HG03159 (cell line): ENCODE measurements around the gene RRP9.
"Not testable (repeated sequence)": the region's sequence is repeated elsewhere in the genome, so short reads cannot be mapped to it uniquely, and the experiment has no call there.

Source experiments
- ATAC-seq: cut with Tn5 transposase; IDR thresholded peaks from one replicate; pipeline ENCODE4 v1.9.1; 2021; ENCODE audit warnings: mild to moderate bottlenecking, moderate library complexity; ENCODE audit not compliant: unreplicated experiment

The RRP9 gene

GRCh38 chr3:51942603-51943450 lies 1.1 kb upstream of the RRP9 start:
- no peak for ATAC-seq

GRCh38 chr3:51941463-51941797 lies 274 bp downstream of the RRP9 start:
- ATAC-seq: no peak

GRCh38 chr3:51940648-51941462 lies 849 bp downstream of the RRP9 start:
- no peak for ATAC-seq

- ATAC-seq: no peak
These were observed 2.8 kb downstream of the RRP9 start for GRCh38 chr3:51938780-51939425.

GRCh38 chr3:51937611-51938450 lies 3.9 kb downstream of the RRP9 start:
- ATAC-seq: no peak

DNA sequence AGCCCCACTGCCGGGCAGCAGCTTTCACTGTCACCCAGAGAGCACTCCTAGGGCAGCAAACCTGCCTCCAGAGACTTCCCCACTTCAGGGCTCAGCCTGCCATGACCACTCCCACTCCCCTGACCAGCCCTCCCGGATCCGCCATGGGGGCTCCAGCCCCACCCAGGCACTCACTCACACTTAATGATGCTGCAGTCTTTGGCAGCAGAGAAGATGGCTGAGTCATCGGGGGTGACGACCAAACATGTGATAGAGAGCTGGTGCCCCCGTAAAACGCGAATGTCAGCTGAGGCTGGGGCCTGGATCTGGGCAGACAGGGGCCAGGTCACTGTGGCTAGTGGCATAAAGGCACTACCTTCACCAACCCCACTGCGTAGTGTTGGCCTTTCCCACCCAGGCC lies 4.7 kb downstream of the RRP9 start:
- ATAC-seq: no peak

- ATAC-seq: no peak
These were observed 5.6 kb downstream of the RRP9 start for GRCh38 chr3:51935886-51936755.

GRCh38 chr3:51934991-51935885 lies 6.5 kb downstream of the RRP9 start:
- ATAC-seq: no peak

GRCh38 chr3:51934139-51934850 lies 7.4 kb downstream of the RRP9 start:
- ATAC-seq: no peak

GRCh38 chr3:51933471-51934138 lies 8.1 kb downstream of the RRP9 start:
- ATAC-seq: no peak

DNA sequence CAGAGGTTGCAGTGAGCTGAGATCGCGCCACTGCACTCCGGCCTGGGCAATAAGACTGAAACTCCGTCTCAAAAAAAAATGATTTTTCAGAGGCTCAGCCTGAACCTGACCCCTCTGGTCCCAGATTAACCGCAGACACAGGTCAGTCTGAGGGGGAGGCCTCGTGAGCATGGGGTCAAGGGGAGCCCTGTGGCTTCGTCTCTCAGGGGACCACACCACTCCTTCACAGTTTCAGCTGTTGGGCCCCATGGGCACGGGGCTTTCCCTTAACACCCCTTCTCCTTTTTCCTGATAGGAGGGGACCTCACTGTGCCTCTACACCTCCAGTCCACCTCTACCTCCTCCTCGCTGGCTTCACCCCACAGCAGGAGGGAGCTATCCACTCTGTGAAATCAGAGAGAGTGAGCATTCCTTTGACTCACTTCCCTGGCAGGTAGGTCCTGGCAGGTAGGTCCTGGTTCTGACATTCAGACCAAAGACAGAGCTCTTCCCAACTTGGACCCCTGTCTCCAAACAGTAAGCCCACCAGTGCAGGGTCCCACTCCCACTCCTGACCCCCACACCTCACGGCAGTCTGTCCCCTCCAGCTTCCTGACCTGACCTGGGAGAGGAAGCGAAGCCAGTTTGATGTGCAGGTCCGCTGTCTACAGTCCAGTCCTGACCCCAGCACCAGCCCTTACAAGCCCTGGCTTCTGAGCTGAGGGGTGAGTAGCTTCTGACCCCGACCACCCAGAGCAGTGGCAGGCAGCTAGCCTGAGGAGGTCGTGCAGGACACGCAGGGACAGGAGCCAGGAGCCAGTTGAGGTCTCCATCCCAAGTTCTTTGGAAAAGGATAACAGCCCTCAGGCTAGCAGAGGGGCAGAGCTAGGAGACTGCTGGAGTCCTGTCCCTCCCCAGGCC lies 9.0 kb downstream of the RRP9 start:
- no peak for ATAC-seq

DNA sequence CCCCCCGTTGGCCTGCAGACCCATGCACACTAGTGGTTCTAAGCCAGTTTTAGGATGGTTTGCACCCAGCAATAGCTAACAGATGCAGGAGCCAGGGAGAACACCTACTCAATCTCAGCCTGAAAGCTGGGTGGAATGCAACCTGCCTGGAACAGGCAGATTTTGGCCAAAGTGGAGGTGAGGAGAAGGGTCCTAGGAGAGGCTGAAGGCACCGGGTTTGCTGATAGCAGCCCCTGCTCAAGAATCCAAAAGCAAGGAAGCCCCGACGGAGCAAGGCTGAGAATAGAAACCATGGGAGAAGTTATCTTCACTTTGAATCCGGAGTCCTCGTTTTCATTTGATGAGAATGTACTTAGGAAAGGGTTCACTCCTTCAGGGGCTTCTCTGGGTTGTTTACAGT lies 9.9 kb downstream of the RRP9 start:
- ATAC-seq: no peak

DNA sequence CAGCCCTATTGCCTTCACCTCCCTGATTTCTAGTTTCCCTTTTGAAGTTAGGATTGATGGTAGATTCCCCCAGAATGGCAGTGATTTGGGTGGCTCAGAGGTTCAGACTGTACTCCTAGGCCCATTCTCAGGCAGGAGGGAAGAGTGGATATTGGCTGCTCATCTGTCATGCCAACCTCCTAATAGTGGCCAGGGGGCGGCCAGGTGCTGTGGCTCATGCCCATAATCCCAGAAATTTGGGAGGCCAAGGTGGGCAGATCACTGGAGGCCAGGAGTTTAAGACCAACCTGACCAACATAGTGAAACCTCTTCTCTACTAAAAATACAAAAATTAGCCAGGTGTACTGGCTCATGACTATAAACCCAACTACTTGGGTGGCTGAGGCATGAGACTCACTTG lies 11.3 kb downstream of the RRP9 start:
- ATAC-seq: no peak

DNA sequence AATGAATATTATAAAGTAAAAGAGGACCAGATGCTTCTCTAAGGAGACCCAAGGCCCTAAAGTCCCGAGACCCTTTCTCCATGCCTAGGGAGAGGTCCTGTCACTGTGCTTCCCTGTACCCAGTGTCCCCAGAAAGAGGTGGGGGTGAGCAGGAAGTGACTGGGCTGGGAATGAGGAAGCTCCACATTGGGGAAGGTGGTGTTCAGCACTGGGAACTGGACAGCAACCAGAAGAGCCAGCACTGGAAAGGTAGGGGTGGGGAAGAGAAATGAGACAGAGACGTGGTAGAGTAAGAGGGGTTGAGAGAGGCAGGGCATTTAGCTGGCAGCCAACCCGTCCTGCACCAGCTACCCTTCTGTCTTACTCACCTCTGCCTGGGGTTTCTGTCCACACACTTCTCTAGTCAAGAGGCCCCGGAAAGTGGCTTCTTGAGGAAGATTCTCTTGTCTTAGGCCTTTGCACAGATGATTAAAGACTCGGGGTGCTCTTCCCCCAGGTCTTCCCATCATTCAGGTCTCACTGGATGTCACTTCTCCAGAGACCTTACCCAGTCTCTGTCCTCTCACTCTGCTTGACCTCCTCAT lies 12.2 kb downstream of the RRP9 start:
- ATAC-seq: no peak

- ATAC-seq: not testable (repeated sequence)
These were observed 12.7 kb downstream of the RRP9 start for GRCh38 chr3:51928981-51929380.

GRCh38 chr3:51928438-51928837 lies 13.3 kb downstream of the RRP9 start:
- ATAC-seq: no peak
